GM21825 (cell line): ENCODE data around the gene EARS2.
"Not testable (repeated sequence)": the region's sequence is repeated elsewhere in the genome, so short reads cannot be mapped to it uniquely, and the experiment has no call there.

Experiments
- ATAC-seq: cut with Tn5 transposase; IDR thresholded peaks from one replicate; pipeline ENCODE4 v1.9.1; 2021; ENCODE audit warnings: mild to moderate bottlenecking, moderate library complexity; ENCODE audit not compliant: unreplicated experiment

EARS2 gene

GRCh38 chr16:23556881-23557778, at the start of gene EARS2, which contains the start of gene UBFD1:
EARS2 (minus strand) TSS chr16:23557350; CDS start chr16:23557343, 7 bp downstream.
UBFD1 (plus strand) TSS chr16:23557727; CDS start chr16:23557743, 16 bp downstream.
- peak; percentile 85 for ATAC-seq

GRCh38 chr16:23597003-23597756, 40.0 kb upstream of the EARS2 start:
- ATAC-seq: no peak

DNA sequence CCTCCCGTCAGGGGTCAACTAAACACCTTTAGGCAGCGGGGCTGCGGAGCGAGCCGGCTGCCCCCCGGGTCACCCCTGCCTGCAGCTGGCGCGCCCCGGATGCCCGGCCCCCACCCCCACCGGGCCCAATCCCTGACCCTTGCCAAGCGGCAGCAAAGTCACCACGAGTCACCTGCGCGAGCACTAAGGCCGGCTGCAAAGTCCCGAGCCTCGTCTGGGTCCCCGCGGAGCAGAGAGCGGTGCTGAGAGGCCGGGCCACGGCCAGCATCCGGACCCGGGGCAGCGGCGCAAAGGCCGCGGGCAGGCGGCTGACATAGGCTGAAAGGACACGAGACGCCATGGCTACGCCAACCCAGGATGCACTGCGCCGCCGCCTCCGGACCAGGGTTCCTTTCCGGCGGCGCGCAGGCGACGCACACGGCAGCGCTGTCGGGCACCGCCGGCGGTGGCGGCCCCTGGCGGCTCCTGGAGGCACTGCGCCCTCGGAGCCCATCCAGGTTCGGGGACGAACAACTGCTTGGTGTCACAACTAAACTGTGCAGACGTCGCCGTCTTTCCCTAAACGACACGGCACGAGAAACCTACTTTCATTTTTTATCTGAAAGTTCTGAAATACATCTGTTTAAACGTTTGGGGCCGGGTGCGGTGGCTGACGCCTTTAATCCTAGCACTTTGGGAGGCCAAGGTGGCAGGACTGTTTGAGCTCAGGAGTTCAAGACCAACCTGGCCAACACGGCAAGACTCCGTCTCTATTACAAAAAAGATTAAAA, 39.0 kb upstream of the EARS2 start, which contains the start of gene NDUFAB1:
TSS of gene NDUFAB1 (minus strand) at position 366 of the 770 bp plus-strand sequence. CDS start at position 340, 26 bp downstream.
- peak; percentile 95 for ATAC-seq

DNA sequence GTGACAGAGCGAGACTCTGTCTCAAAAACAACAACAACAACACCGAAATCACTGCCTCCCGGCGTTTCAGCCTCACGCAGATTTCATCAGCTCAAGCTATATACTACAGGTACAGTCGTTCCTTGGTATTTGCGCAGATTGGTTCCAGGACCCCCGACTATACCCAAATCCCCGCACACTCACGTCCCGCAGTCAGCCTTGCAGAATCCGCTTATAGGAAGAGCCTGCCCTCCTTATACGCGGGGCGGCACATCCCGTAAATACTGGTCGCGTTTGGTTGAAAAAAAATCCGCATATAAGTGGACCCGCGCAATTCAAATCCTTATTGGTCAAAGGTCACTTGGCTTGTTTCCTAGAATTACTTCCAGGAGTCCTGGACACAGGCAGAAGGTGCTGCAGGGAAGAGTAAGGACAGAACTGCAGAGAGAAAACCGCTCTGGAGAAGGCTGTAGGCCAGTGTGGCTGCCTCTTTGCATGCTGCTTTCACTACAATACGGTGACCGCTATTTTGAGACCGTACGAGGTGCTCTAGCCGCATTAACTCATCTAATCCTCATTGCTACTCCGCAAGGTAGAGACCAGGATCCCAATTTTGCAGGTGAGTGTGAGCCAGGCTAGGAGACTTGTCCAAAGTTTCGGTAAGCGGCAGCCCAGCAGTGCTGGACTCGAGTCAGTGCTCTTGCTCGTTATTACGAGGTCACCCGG, 38.2 kb upstream of the EARS2 start:
- ATAC-seq: no peak

GRCh38 chr16:23594186-23594585, 37.0 kb upstream of the EARS2 start:
- ATAC-seq: no peak

- no peak for ATAC-seq
Observed at GRCh38 chr16:23590181-23590580, 33.0 kb upstream of the EARS2 start.

GRCh38 chr16:23587726-23588125, 30.6 kb upstream of the EARS2 start:
- ATAC-seq: no peak

- no peak for ATAC-seq
Observed at GRCh38 chr16:23584186-23585076, 27.3 kb upstream of the EARS2 start.

DNA sequence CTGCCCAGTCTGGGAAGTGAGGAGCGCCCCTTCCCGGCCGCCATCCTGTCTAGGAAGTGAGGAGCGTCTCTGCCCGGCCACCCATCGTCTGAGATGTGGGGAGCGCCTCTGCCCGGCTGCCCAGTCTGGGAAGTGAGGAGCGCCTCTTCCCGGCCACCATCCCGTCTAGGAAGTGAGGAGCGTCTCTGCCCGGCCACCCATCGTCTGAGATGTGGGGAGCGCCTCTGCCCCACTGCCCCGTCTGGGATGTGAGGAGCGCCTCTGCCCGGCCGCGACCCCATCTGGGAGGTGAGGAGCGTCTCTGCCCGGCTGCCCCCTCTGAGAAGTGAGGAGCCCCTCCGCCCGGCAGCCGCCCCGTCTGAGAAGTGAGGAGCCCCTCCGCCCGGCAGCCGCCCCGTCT, 26.1 kb upstream of the EARS2 start:
- ATAC-seq: not testable (repeated sequence)

GRCh38 chr16:23581764-23582163, 24.6 kb upstream of the EARS2 start:
- no peak for ATAC-seq

- no peak for ATAC-seq
Observed at GRCh38 chr16:23580391-23580790, 23.2 kb upstream of the EARS2 start.

DNA sequence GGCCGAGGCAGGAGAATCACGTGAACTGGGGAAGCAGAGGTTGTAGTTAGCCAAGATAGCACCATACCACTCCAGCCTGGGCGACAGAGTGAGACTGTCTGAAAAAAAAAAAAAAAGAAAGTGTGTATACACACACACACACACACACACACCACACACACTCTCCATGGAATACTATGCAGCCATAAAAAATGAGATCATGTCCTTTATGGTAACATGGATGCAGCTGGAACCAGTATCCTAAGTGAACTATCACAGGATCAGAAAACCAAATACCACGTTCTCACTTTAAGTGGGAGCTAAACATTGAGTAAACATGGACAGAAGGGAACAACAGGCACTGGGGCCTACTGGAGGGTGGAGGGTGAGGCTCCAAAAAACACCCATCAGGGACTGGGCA, 22.2 kb upstream of the EARS2 start:
- no peak for ATAC-seq

DNA sequence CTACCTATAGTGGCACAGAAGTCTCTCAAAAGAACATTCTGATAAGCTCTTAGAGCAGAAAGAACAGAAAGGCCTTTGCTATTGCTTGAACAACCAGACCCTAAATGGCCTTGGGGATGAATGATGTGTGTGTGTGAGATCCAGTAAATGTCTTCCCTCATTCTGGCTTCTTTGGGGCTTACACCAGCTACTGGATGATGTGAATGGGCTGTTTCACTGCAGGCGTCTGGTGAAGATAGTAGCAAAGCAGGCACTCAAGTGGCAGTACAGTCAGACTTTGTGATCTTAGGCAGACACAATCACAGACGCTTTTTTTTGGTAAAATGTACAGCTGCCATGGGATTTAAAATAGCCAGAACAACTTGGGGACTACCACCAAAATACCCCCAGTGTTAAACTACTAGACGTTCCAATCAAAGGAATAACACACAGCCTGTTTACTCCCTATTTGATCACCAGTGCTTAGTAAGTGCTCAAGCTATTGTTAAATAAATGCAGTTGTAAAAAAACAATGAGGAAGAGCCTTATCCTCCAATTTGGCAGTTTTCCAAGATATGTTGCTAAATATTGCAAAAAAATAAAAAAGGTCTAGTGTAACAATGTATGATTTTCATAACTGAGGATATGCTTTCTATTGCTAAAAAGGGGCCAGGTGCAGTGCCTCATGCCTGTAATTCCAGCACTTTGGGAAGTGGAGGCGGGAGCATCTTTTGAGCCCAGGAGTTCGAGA, 21.1 kb upstream of the EARS2 start:
- ATAC-seq: no peak

GRCh38 chr16:23577493-23577892, 20.3 kb upstream of the EARS2 start:
- no peak for ATAC-seq

DNA sequence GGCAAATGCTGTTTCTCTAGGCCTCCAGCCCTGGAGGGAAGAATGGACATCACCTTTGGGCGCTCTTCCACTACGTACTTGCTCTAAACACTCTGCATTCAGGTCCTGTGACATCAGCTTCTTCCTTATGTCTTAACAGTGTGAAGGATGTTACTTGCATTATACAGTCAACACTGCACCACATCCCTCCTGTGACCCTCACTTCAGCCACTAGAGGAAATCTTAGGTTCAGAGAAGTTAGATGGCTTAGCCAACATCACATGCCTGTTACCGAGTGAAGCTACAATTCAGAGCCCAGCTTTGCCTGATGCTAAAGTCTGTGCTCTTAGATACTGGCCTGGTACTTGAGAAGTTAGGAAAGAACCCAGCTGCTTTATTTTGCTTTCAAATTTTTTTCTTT, 18.7 kb upstream of the EARS2 start:
- no peak for ATAC-seq

- no peak for ATAC-seq
Observed at GRCh38 chr16:23573817-23574216, 16.7 kb upstream of the EARS2 start.

GRCh38 chr16:23572394-23572793, 15.2 kb upstream of the EARS2 start:
- ATAC-seq: no peak

DNA sequence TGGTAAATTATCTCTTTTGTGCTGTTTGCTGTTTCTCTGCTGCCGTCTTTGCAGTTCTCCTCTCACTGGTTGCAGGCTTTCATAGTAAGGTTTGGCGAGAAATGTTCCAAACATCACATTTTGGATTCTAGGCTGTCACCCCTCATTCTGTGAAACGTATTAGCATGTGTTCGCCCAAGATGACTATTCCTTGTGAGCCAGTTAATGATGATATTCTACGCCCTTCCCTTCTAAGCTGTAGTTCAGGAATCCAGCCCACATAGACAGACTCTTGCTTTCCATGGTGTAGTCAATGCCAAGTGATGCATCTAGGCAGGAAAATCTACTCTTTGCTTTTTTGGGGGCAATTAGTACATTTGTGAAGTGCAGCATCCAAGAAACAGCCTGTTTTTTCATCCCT, 14.7 kb upstream of the EARS2 start:
- ATAC-seq: no peak
